Activated naive CD4-positive, alpha-beta T cell treated with anti-CD3 and anti-CD28 coated beads, Interleukin-2, amount 50 U/mL, for 72 hours (primary cell): ENCODE measurements around the gene PHKG2. TPM values are rescaled to one million over a fixed set of nuclear protein-coding genes. Genes with fewer than 3 reads are reported as not detected.

ENCODE experiments used
- ATAC-seq, 2 donors: fragments of 150-1000 bp; cut with Tn5 transposase; 2 replicates each; pipeline ENCODE4 v1.10.0; 2021; ENCODE audit warnings: mild to moderate bottlenecking in 2 of 2, moderate library complexity in 2 of 2
- DNase-seq, 2 donors: peaks; one replicate each; pipeline ENCODE4 v3.0.0; 2021 to 2022; ENCODE audit warnings: low spot score in 2 of 2
- H3K27ac Mint-ChIP-seq, 2 donors: one replicate each; pipeline ENCODE4 v1.8.0; 2022; ENCODE audit warnings: mild to moderate bottlenecking in 2 of 2, mixed read lengths in 2 of 2
- H3K36me3 Mint-ChIP-seq, 2 donors: one replicate each; pipeline ENCODE4 v1.8.0; 2022; ENCODE audit warnings: mixed read lengths in 2 of 2
- H3K9me3 Mint-ChIP-seq, 2 donors: one replicate each; pipeline ENCODE4 v1.8.0; 2022; ENCODE audit warnings: mixed read lengths in 2 of 2
- total RNA-seq, 2 donors: library from RNA; stranded (reverse); gene quantifications; one replicate each; pipeline ENCODE4 v1.2.3, GENCODE V29; 2022

Gene PHKG2
- total RNA-seq, 2 donors from 2014 or later = 32.9 to 61.9 TPM

GRCh38 chr16:30745082-30745481, 3.1 kb upstream of the PHKG2 start:
- DNase-seq = no peak
- Mint-ChIP-seq H3K9me3 (no peaks in the 10 kb centered on the region), H3K36me3 (peaks cover 15 to 31% of the 10 kb centered on the region in 2 donors), H3K27ac (no peak overlapping the region)
- no peak for ATAC-seq

GRCh38 chr16:30746638-30747175, 1.5 kb upstream of the PHKG2 start:
- peak overlapping the region in 1 of 2 donors; percentile 87 for H3K27ac Mint-ChIP-seq
- ATAC-seq (no peak), DNase-seq (no peak)
- H3K9me3 Mint-ChIP-seq = no peaks in the 10 kb centered on the region
- peaks cover 15 to 25% of the 10 kb centered on the region in 2 donors for H3K36me3 Mint-ChIP-seq

- peaks cover 15 to 19% of the 10 kb centered on the region in 2 donors for H3K36me3 Mint-ChIP-seq
- DNase-seq (no peak), ATAC-seq (no peak)
- no peaks in the 10 kb centered on the region for H3K9me3 Mint-ChIP-seq
- peak overlapping the region; percentile 87 to 91 for H3K27ac Mint-ChIP-seq
Measured at GRCh38 chr16:30747331-30747730, 894 bp upstream of the PHKG2 start.

GRCh38 chr16:30748634-30749445, 615 bp downstream of the PHKG2 start:
- peak in 1 of 2 donors; percentile 27 for DNase-seq
- ATAC-seq = peak; percentile 18 to 31
- peak overlapping the region; percentile 87 to 98 for H3K27ac Mint-ChIP-seq
- H3K36me3 Mint-ChIP-seq = peaks cover 9 to 19% of the 10 kb centered on the region in 2 donors
- no peaks in the 10 kb centered on the region for H3K9me3 Mint-ChIP-seq

GRCh38 chr16:30750201-30750600, 2.0 kb downstream of the PHKG2 start:
- Mint-ChIP-seq H3K36me3 (peaks cover 9 to 19% of the 10 kb centered on the region in 2 donors), H3K27ac (no peak overlapping the region), H3K9me3 (no peaks in the 10 kb centered on the region)
- ATAC-seq (no peak), DNase-seq (no peak)

- no peak for DNase-seq
- Mint-ChIP-seq H3K27ac (peak overlapping the region; percentile 17 to 38), H3K36me3 (peaks cover 9 to 19% of the 10 kb centered on the region in 2 donors), H3K9me3 (no peaks in the 10 kb centered on the region)
- no peak for ATAC-seq
Measured at GRCh38 chr16:30750876-30751465, 2.7 kb downstream of the PHKG2 start.

- ATAC-seq (no peak), DNase-seq (no peak)
- Mint-ChIP-seq H3K27ac (peak overlapping the region in 1 of 2 donors; percentile 82), H3K36me3 (peaks cover 4 to 14% of the 10 kb centered on the region in 2 donors), H3K9me3 (no peaks in the 10 kb centered on the region)
Measured at GRCh38 chr16:30753596-30753995, 5.4 kb downstream of the PHKG2 start.

- ATAC-seq (no peak), DNase-seq (no peak)
- Mint-ChIP-seq H3K9me3 (no peaks in the 10 kb centered on the region), H3K36me3 (peaks cover 0 to 4% of the 10 kb centered on the region in 2 donors), H3K27ac (peak overlapping the region in 1 of 2 donors; percentile 39)
Measured at GRCh38 chr16:30755955-30756780, 7.9 kb downstream of the PHKG2 start.

GRCh38 chr16:30756781-30757100, 8.5 kb downstream of the PHKG2 start:
- ATAC-seq (no peak), DNase-seq (no peak)
- H3K27ac Mint-ChIP-seq = no peak overlapping the region

GRCh38 chr16:30757316-30757715, 9.1 kb downstream of the PHKG2 start:
- ATAC-seq (no peak), DNase-seq (no peak)
- Mint-ChIP-seq H3K27ac (no peak overlapping the region), H3K9me3 (no peaks in the 10 kb centered on the region), H3K36me3 (peaks cover 0 to 7% of the 10 kb centered on the region in 2 donors)

More at GRCh38 chr16:30756781-30757100, 8.5 kb downstream of the PHKG2 start:
- Mint-ChIP-seq H3K9me3 (no peaks in the 10 kb centered on the region), H3K36me3 (peaks cover 0 to under 1% of the 10 kb centered on the region in 2 donors)

- H3K27ac Mint-ChIP-seq = no peak overlapping the region
- H3K9me3 Mint-ChIP-seq = no peaks in the 10 kb centered on the region
- no peak for ATAC-seq
Measured at GRCh38 chr16:30758988-30759491, 10.8 kb downstream of the PHKG2 start.

GRCh38 chr16:30760001-30760559, 11.9 kb downstream of the PHKG2 start:
- DNase-seq = no peak
- no peak for ATAC-seq
- peaks cover 4 to 27% of the 10 kb centered on the region in 2 donors for H3K36me3 Mint-ChIP-seq

More at GRCh38 chr16:30758988-30759491, 10.8 kb downstream of the PHKG2 start:
- DNase-seq = no peak
- H3K36me3 Mint-ChIP-seq = peaks cover 4 to 22% of the 10 kb centered on the region in 2 donors

GRCh38 chr16:30760577-30761426, 12.6 kb downstream of the PHKG2 start:
- Mint-ChIP-seq H3K27ac (peak overlapping the region; percentile 88 to 96), H3K36me3 (peaks cover 4 to 27% of the 10 kb centered on the region in 2 donors), H3K9me3 (no peaks in the 10 kb centered on the region)
- DNase-seq = no peak
- ATAC-seq = no peak

More at GRCh38 chr16:30760001-30760559, 11.9 kb downstream of the PHKG2 start:
- Mint-ChIP-seq H3K9me3 (no peaks in the 10 kb centered on the region), H3K27ac (no peak overlapping the region)

GRCh38 chr16:30761427-30761927, 13.3 kb downstream of the PHKG2 start:
- H3K27ac Mint-ChIP-seq = peak overlapping the region; percentile 95 to 96
- H3K36me3 Mint-ChIP-seq = peaks cover 4 to 27% of the 10 kb centered on the region in 2 donors
- no peaks in the 10 kb centered on the region for H3K9me3 Mint-ChIP-seq
- DNase-seq (no peak), ATAC-seq (peak; percentile 23 to 49)
